Keratinocyte (primary cell): Measurements from ENCODE around the gene ANKRD53. TPM values are rescaled to one million over a fixed set of nuclear protein-coding genes. Genes with fewer than 3 reads are reported as not detected.

Source experiments
- DNase-seq: peaks from one replicate; pipeline ENCODE4 v3.0.0-alpha.2; 2011; ENCODE audit warnings: low read depth, missing footprints, low spot score
- FAIRE-seq: peaks from 2 replicates; lab custom pipeline; 2011; peaks lifted over from hg19 to GRCh38; lab: Jason Lieb, UNC
- H2AFZ ChIP-seq: 2 replicates; pipeline ENCODE4 v1.6.0; 2012; ENCODE audit warnings: low read length, control low read depth, inconsistent platforms; ENCODE audit not compliant: control insufficient read depth
- H3K27ac ChIP-seq: 2 replicates; pipeline ENCODE4 v1.5.1; 2011; ENCODE audit warnings: low read length; ENCODE audit not compliant: control insufficient read depth, insufficient read depth
- H3K27me3 ChIP-seq: 3 replicates; pipeline ENCODE4 v1.6.0; 2011; ENCODE audit warnings: low read length; ENCODE audit not compliant: control insufficient read depth, insufficient read depth; ENCODE audit errors: extremely low read depth
- H3K36me3 ChIP-seq, 2 experiments: 2 replicates in 1 of 2; 3 replicates in 1 of 2; pipeline ENCODE4 v1.5.1; 2011; ENCODE audit warnings: low read length in 2 of 2, mild to moderate bottlenecking in 1 of 2; ENCODE audit not compliant: control insufficient read depth in 2 of 2, insufficient read depth in 2 of 2; ENCODE audit errors: extremely low read depth in 1 of 2
- H3K4me1 ChIP-seq: 3 replicates; pipeline ENCODE4 v1.5.1; 2011; ENCODE audit warnings: low read length; ENCODE audit not compliant: control insufficient read depth, insufficient read depth; ENCODE audit errors: extremely low read depth
- H3K4me2 ChIP-seq: 3 replicates; pipeline ENCODE4 v1.6.0; 2011; ENCODE audit warnings: low read depth, low read length; ENCODE audit not compliant: control insufficient read depth, insufficient read depth; ENCODE audit errors: extremely low read depth
- H3K4me3 ChIP-seq, 3 experiments: fragments of 200-600 bp in 1 of 3; sonication (generic) in 1 of 3; 2 replicates in 2 of 3; 3 replicates in 1 of 3; pipeline ENCODE4 v1.5.1; 2011 to 2016; ENCODE audit warnings: low read length in 3 of 3, mild to moderate bottlenecking in 3 of 3, control low read depth in 2 of 3, inconsistent platforms in 1 of 3, low read depth in 1 of 3, mixed read lengths in 1 of 3, mixed run types in 1 of 3, moderate library complexity in 1 of 3; ENCODE audit not compliant: control insufficient read depth in 2 of 3, insufficient read depth in 2 of 3; ENCODE audit errors: extremely low read depth in 1 of 3
- H3K79me2 ChIP-seq: 2 replicates; pipeline ENCODE4 v1.6.0; 2012; ENCODE audit warnings: low read length; ENCODE audit not compliant: control insufficient read depth, insufficient read depth
- H3K9ac ChIP-seq: 3 replicates; pipeline ENCODE4 v1.6.0; 2011; ENCODE audit warnings: low read length; ENCODE audit not compliant: control insufficient read depth, insufficient read depth; ENCODE audit errors: extremely low read depth
- H3K9me1 ChIP-seq: 3 replicates; pipeline ENCODE4 v1.6.0; 2011; ENCODE audit warnings: low read length; ENCODE audit not compliant: control insufficient read depth, insufficient read depth; ENCODE audit errors: extremely low read depth
- H3K9me3 ChIP-seq: 2 replicates; pipeline ENCODE4 v1.5.1; 2012; ENCODE audit warnings: low read depth, low read length; ENCODE audit not compliant: control insufficient read depth
- H4K20me1 ChIP-seq: 3 replicates; pipeline ENCODE4 v1.6.0; 2011; ENCODE audit warnings: low read length; ENCODE audit not compliant: control insufficient read depth, insufficient read depth; ENCODE audit errors: extremely low read depth
- EZH2 ChIP-seq: IDR thresholded peaks from one replicate; pipeline ENCODE4 v1.6.1; 2012; ENCODE audit warnings: inconsistent platforms, mild to moderate bottlenecking, low read length, moderate library complexity
- dilution Hi-C: fragments of 300-500 bp; cut with MboI; formaldehyde crosslinking; loops from one replicate; pipeline ENCODE4 v1.7.0; 2020; ENCODE audit warnings: low sequenced_read_pairs; ENCODE audit not compliant: extremely low pct_ligation_motif_present
- polyA plus RNA-seq, 5 experiments: library from polyadenylated mRNA; depleted of rRNA in 3 of 5; stranded (reverse) in 3 of 5; stranded (forward) in 1 of 5; unstranded in 1 of 5; fragments of >200 nt; gene quantifications; 1 replicate in 1 of 5; 2 replicates in 3 of 5; 3 replicates in 1 of 5; pipeline versions ENCODE4 v1.2.1 to v1.2.3, GENCODE V29; 2011 to 2012; ENCODE audit warnings: missing spikeins in 2 of 5, low read depth in 1 of 5, low replicate concordance in 1 of 5
- TF ChIP-seq, protein P1 (sequence below), 3 experiments: IDR thresholded peaks in 1 of 3; conservative IDR thresholded peaks in 1 of 3; optimal IDR thresholded peaks in 1 of 3; 2 replicates in 2 of 3; 3 replicates in 1 of 3; pipeline versions ENCODE3 to v1.5.1; 2011; ENCODE audit warnings: low read length in 3 of 3, mild to moderate bottlenecking in 3 of 3, moderate library complexity in 2 of 3, control low read depth in 1 of 3, inconsistent platforms in 1 of 3; ENCODE audit not compliant: insufficient read depth in 2 of 3; ENCODE audit errors: extremely low read depth in 1 of 3

ANKRD53 gene
- polyA plus RNA-seq, 1 donor (not counting 4 experiments of a cell fraction or from before 2014, with no cell fraction given) = not detected

DNA sequence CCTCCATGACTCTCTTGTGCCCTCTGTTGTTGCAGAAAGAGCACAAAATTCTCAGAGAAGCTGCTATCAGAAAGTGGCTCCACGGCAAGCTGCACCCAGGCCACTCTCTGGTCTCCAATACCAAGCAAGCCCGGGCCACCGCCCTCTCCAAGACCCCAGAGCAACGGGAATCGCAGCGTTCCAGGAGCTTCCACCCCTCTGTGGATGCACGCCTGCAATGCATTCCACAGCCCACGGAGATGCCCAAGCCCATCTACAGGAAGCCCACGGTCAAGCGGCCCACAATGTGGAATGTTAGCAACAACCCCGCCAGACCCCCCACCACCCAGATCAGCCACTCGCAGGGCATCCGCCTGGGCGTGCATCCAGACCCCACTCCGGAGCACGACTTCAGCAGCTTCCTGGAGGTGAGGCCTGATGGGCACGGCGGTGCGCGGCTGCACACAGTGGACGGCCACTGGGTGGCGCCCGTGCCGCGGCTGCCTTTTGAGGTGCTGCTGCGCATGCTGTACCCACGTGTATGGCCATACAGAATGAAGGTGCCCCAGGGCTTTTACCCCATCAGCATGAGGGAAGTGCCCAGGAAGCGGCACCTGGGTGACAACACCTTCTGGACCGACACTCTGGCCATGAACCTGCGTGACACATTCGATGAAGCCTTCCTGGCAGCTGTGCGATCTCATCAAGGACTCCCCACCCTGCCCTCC, 6.3 kb downstream of the ANKRD53 start:
- Histone ChIP-seq H3K79me2 (no peaks in the 10 kb centered on the region), H3K9ac (no peak overlapping the region), H3K9me3 (no peaks in the 10 kb centered on the region), H3K36me3 (peaks cover 14 to 37% of the 10 kb centered on the region in 2 experiments), H4K20me1 (no peaks in the 10 kb centered on the region), H3K9me1 (no peaks in the 10 kb centered on the region), H3K27ac (no peak overlapping the region), H3K4me1 (no peaks in the 10 kb centered on the region), H3K4me2 (no peak overlapping the region), H3K4me3 (no peak overlapping the region), H3K27me3 (no peaks in the 10 kb centered on the region), H2AFZ (no peak overlapping the region)
- FAIRE-seq = no peak
- TF ChIP-seq EZH2 = no peak
- TF ChIP-seq, protein P1, sequence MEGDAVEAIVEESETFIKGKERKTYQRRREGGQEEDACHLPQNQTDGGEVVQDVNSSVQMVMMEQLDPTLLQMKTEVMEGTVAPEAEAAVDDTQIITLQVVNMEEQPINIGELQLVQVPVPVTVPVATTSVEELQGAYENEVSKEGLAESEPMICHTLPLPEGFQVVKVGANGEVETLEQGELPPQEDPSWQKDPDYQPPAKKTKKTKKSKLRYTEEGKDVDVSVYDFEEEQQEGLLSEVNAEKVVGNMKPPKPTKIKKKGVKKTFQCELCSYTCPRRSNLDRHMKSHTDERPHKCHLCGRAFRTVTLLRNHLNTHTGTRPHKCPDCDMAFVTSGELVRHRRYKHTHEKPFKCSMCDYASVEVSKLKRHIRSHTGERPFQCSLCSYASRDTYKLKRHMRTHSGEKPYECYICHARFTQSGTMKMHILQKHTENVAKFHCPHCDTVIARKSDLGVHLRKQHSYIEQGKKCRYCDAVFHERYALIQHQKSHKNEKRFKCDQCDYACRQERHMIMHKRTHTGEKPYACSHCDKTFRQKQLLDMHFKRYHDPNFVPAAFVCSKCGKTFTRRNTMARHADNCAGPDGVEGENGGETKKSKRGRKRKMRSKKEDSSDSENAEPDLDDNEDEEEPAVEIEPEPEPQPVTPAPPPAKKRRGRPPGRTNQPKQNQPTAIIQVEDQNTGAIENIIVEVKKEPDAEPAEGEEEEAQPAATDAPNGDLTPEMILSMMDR (optimal IDR thresholded peaks at IDR 0.05 in 1 of 3, IDR thresholded peaks at IDR 0.05 in 1 of 3, conservative IDR thresholded peaks at IDR 0.05 in 1 of 3; ENCODE audit: extremely low read depth in 1 of 3, insufficient read depth in 2 of 3, low read length in 3 of 3) = peak; percentile 71 to 90 (median 85)
- no peak for DNase-seq
- dilution Hi-C loops = no loop called here

DNA sequence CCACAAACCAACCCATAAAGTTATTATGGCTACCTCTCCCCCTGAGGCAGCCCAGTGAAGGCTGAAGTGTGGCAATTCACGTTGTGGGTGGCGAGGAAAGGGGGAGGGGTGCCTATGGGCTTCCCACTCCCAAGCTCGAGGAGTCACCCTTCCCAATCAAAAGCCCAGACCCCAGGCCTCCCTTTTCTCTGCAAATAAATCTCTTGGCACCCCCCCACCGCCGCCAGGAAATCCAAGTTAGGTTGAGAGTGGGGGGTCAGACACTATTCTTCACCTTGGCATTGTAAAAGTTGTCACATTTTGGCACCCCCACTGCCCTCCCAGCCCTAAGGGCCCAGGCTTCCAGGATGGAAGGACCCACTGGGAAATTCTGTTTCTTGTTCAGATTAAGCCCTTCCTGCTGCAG, 6.9 kb downstream of the ANKRD53 start:
- FAIRE-seq = no peak
- Histone ChIP-seq H3K4me1 (no peaks in the 10 kb centered on the region), H3K9ac (no peak overlapping the region), H3K4me3 (no peak overlapping the region), H3K9me3 (no peaks in the 10 kb centered on the region), H3K36me3 (peaks cover 16 to 37% of the 10 kb centered on the region in 2 experiments), H3K79me2 (no peaks in the 10 kb centered on the region), H3K4me2 (no peak overlapping the region), H4K20me1 (no peaks in the 10 kb centered on the region), H3K9me1 (no peaks in the 10 kb centered on the region), H2AFZ (no peak overlapping the region), H3K27ac (no peak overlapping the region), H3K27me3 (no peaks in the 10 kb centered on the region)
- no peak for DNase-seq
- dilution Hi-C loops = no loop called here
- no peak for TF ChIP-seq EZH2
- TF ChIP-seq, protein P1 (optimal IDR thresholded peaks at IDR 0.05 in 1 of 3, IDR thresholded peaks at IDR 0.05 in 1 of 3, conservative IDR thresholded peaks at IDR 0.05 in 1 of 3; ENCODE audit: extremely low read depth in 1 of 3, insufficient read depth in 2 of 3, low read length in 3 of 3) = no peak
